Hematopoietic multipotent progenitor cell treated with erythropoietin and hydrocortisone succinate and interleukin-3 and kit ligand, for 6 days (in vitro differentiated cells): ENCODE data around the gene FAM181B.
A peak's percentile ranks its signal among the peaks of the same experiment; 100 is the strongest.
"Not testable (repeated sequence)": the region's sequence is repeated elsewhere in the genome, so short reads cannot be mapped to it uniquely, and the experiment has no call there.

Experiments
- DNase-seq: peaks from one replicate; pipeline ENCODE4 v3.0.0-alpha.2; 2015

The FAM181B gene

GRCh38 chr11:82732348-82732733, 1.3 kb downstream of the FAM181B start:
- no peak for DNase-seq

- no peak for DNase-seq
Observed at GRCh38 chr11:82731691-82732277, 1.9 kb downstream of the FAM181B start.

- no peak for DNase-seq
Observed at GRCh38 chr11:82730754-82731153, 2.9 kb downstream of the FAM181B start.

- no peak for DNase-seq
Observed at GRCh38 chr11:82730286-82730685, 3.4 kb downstream of the FAM181B start.

GRCh38 chr11:82724026-82724425, 9.6 kb downstream of the FAM181B start:
- no peak for DNase-seq

- no peak for DNase-seq
Observed at GRCh38 chr11:82722231-82722630, 11.4 kb downstream of the FAM181B start.

GRCh38 chr11:82720267-82721065, 13.2 kb downstream of the FAM181B start:
- no peak for DNase-seq

GRCh38 chr11:82719361-82720105, 14.1 kb downstream of the FAM181B start:
- no peak for DNase-seq

- no peak for DNase-seq
Observed at GRCh38 chr11:82718821-82719220, 14.8 kb downstream of the FAM181B start.

- DNase-seq: peak; percentile 74
Observed at GRCh38 chr11:82718307-82718706, 15.4 kb downstream of the FAM181B start.

GRCh38 chr11:82714346-82715174, 19.1 kb downstream of the FAM181B start:
- DNase-seq: no peak

GRCh38 chr11:82711648-82712047, 22.0 kb downstream of the FAM181B start:
- no peak for DNase-seq

- no peak for DNase-seq
Observed at GRCh38 chr11:82703796-82704195, 29.9 kb downstream of the FAM181B start.

GRCh38 chr11:82703226-82703625, 30.4 kb downstream of the FAM181B start:
- DNase-seq: no peak

- DNase-seq: peak; percentile 68
Observed at GRCh38 chr11:82701847-82702520, 31.7 kb downstream of the FAM181B start.

- DNase-seq: no peak
Observed at GRCh38 chr11:82698576-82699352, 34.9 kb downstream of the FAM181B start.

GRCh38 chr11:82692981-82693380, 40.7 kb downstream of the FAM181B start:
- no peak for DNase-seq

- not testable (repeated sequence) for DNase-seq
Observed at GRCh38 chr11:82689347-82689746, 44.3 kb downstream of the FAM181B start.

GRCh38 chr11:82686211-82686610, 47.5 kb downstream of the FAM181B start:
- no peak for DNase-seq

GRCh38 chr11:82683029-82683428, 50.6 kb downstream of the FAM181B start:
- no peak for DNase-seq

- DNase-seq: peak; percentile 86
Observed at GRCh38 chr11:82682003-82682751, 51.5 kb downstream of the FAM181B start.
